DLD1 (cell line): ENCODE measurements around the gene RBMS3.

Source experiments
- in situ Hi-C: cut with HindIII; loops from 2 replicates; pipeline ENCODE4 v1.10.0; 2017; ENCODE audit warnings: low sequenced_read_pairs

Gene RBMS3

GRCh38 chr3:29850641-29851040, 569.8 kb downstream of the RBMS3 start:
- in situ Hi-C loops, result no loop called here

DNA sequence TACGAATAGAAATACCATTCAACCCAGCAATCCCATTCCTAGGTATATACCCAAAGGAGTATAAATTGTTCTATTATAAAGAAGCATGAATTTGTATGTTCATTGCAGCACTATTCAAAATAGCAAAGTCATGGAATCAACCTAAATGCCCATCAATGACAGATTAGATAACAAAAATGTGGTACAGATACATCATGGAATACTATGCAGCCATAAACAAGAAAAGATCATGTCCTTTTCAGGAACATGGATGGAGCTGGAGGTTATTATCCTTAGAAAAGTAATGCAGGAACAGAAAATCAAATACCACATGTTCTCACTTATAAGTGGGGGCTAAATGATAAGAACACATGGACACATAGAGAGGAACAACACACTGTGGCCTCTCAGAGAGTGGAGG, 571.9 kb downstream of the RBMS3 start:
- in situ Hi-C loops, result no loop called here

GRCh38 chr3:29853841-29854397, 573.0 kb downstream of the RBMS3 start:
- in situ Hi-C loops, result no loop called here

- in situ Hi-C loops, result no loop called here
Measured at GRCh38 chr3:29854821-29855220, 574.0 kb downstream of the RBMS3 start.

- in situ Hi-C loops, result no loop called here
Measured at GRCh38 chr3:29859726-29860270, 578.9 kb downstream of the RBMS3 start.

- in situ Hi-C loops, result no loop called here
Measured at GRCh38 chr3:29864809-29865208, 583.9 kb downstream of the RBMS3 start.

DNA sequence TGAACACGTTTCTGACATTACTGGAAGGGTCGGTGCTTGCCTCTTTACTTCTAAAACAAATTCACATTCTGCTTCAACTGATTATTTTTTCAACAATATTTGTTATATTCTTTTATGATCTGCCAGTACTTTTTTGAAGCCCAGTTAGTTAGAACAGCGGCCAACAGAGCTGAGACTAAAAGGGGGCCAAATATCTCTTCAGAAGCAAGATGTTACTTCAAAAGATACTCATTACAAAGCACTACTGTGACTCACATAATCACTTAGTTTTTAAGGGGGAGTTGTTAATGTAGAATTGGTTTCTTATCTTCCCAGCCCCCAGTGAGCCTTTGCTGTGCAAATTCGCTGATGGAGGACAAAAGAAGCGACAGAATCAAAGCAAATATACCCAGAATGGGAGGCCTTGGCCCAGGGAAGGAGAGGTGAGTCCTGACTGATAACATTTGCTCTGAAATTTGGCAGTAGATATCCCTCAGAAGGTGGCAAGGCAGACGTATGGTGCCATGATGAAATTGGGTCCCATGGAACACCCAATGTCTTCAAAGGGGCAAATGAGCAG, 587.8 kb downstream of the RBMS3 start:
- in situ Hi-C loops, result no loop called here

- in situ Hi-C loops, result no loop called here
Measured at GRCh38 chr3:29870136-29870535, 589.3 kb downstream of the RBMS3 start.

- in situ Hi-C loops, result no loop called here
Measured at GRCh38 chr3:29871087-29871486, 590.2 kb downstream of the RBMS3 start.

DNA sequence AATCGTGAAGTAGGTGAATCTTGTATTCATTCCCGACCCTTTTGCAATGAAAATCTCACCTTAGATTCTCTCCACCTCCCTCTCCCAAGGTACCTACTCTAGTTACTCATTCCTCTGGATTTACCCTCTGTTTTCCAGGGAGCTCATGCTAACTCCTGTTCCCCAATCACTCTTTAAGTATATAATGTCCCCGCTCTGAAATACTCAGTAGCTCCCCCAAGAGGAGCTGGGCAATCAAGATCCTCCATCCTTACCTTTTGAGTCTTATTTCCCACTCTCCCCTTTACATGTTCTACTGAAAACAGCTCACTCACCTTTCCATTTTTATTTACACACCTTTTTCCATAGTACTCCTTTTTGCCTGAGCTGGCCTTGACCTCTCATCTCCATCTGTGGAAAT, 599.9 kb downstream of the RBMS3 start:
- in situ Hi-C loops, result no loop called here

GRCh38 chr3:29887451-29887850, 606.6 kb downstream of the RBMS3 start:
- in situ Hi-C loops, result no loop called here

- in situ Hi-C loops, result no loop called here
Measured at GRCh38 chr3:29889215-29889614, 608.3 kb downstream of the RBMS3 start.

- in situ Hi-C loops, result no loop called here
Measured at GRCh38 chr3:29890801-29891200, 609.9 kb downstream of the RBMS3 start.

DNA sequence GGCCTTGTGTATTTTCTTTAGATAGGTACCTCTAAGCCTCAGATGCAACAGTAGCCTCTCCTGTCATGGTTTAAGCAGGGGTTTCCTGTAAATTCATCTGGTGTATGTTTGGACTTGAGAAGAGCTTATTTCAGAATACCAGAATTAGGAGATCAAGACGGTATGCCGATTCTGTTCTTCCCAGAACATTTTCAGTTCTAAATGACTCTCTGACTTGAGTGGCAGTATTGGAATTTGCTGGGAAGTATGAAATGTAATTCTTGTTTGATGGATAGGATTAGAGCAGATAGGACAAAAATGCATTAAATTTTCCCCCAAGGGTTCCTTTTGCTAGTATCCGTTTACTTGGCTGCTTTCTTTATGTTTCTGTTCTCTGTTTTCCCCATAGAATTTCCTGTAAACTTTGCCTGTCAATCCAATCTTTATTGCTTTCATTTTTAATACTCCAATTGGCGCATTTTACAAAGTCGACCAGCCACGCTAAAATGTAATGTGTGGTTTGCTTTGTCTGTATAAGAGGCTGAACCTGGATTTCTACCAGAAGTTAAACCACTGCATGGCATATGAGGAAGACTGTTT, 612.2 kb downstream of the RBMS3 start:
- in situ Hi-C loops, result no loop called here

GRCh38 chr3:29896856-29897255, 616.0 kb downstream of the RBMS3 start:
- in situ Hi-C loops, result no loop called here

DNA sequence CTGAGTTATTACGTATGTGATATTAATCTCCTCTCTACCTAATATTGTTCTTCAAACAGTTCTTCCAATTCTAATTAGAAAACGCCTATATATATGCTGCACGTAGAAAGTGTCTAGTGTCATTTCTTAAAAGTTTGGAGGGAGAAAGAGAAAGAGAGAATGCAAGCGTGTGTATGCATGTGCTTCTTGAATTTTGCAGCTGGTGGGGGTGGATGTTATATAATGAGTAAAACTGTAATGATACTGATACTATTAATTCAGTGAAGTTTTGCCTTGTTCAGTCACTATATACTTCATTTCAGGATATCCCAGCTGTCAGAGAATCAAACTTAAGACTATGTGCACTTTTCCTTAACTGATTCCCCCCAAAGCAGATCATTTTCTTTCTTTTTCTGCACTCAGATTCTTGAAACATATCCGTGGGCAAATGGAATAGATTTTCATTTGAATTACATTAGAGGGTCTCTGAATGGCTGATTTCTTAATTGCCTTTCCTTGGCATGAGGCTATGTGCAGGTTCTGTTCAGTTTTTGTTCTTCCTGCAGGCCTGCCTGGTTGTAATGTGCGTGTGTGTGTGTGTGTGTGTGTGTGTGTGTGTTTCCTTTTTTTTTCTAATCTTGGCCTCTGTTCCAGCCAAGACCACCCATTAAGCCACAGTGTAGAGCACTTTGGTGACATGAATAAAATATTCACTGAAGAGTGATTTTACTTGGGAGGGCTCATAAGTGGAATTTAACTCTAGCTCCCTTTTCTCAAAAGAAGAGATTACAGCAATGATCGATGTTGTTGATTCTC, 617.5 kb downstream of the RBMS3 start:
- in situ Hi-C loops, result no loop called here

DNA sequence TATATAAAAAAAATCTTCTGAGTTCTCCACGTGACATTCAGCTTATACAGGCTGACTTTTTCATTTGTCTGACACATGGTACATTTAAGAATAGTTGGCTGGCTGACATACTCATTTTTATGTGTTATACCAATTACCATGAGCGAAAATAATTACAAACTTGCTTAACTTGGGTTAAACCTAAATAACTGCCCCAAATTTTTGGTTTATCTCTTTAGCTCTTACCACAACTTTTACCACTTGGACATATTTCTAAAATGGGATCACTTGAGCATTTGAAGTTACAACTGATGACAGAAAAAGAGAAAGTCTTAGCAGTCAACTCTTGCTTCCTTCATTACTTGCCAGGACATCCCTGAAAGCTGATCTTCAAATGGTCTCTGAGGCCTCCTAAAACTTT, 618.1 kb downstream of the RBMS3 start:
- in situ Hi-C loops, result no loop called here

DNA sequence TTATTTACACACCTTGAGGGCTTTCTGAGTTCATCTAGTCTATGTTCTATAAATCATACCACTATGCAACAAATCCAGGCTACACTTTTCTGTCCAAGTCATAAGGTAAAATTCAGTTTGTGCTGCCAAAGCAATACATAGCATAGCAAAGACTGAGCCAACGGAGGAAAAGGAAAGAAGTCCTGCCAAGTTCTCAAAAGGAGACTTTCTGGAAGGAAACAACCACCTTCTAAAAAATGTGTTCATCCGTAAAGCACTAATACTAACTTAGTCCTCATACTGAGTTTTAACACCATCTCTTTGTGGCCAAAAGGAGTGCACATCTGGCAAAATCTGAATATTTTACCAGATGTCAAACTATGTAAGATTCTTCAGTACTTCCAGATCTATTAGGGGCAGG, 620.2 kb downstream of the RBMS3 start:
- in situ Hi-C loops, result no loop called here

- in situ Hi-C loops, result no loop called here
Measured at GRCh38 chr3:29903600-29903999, 622.7 kb downstream of the RBMS3 start.

GRCh38 chr3:29906906-29907305, 626.0 kb downstream of the RBMS3 start:
- in situ Hi-C loops, result no loop called here

DNA sequence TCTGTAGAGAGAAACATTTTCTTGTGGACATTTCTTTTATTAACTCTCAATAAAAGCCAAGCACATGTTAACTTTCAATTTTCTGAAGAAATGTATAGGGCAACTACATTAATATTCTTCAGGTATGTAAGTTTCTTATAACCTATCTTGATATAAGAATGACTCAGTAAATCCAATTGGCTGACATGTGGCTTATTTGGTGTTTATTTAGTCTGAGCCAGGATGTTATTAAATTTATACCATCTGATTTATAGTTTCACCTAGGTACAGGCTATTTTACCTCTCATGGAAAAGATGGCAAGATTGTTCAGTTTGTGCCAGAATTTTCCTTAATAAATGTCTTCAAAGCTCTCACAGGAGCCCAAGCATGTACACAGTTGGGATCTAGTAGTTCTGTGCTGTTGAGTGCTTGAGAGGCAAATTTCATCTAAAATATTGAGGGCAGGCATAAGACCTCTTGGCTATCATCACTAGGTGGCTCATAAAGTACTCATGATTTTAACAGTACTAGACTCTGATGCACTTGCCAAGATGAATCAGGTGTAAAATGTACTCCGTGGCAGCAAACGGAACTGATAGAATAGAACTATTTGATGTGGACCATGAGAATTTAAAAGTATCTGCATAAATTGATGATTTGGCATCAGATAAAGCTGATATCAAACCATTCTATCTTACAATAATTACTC, 631.9 kb downstream of the RBMS3 start:
- in situ Hi-C loops, result no loop called here
